ENCODE data around the gene NF1.

The NF1 gene

GRCh38 chr17:31391496-31391949 is 296.7 kb downstream of the NF1 start, which contains the start of gene RAB11FIP4:
Gene RAB11FIP4, plus strand, starts transcription at chr17:31391675. Its CDS starts 178 bp downstream, at chr17:31391853.
- DNase-seq = no peak

GRCh38 chr17:31392002-31392855 is 297.5 kb downstream of the NF1 start:
- DNase-seq = no peak

- DNase-seq = no peak
Measured at GRCh38 chr17:31392856-31393748, 298.3 kb downstream of the NF1 start.

- DNase-seq = no peak
Measured at GRCh38 chr17:31393749-31394146, 299.0 kb downstream of the NF1 start.

GRCh38 chr17:31394544-31394943 is 299.8 kb downstream of the NF1 start:
- DNase-seq = no peak

GRCh38 chr17:31397256-31397939 is 302.6 kb downstream of the NF1 start:
- DNase-seq = no peak

- no peak for DNase-seq
Measured at GRCh38 chr17:31398381-31399311, 303.9 kb downstream of the NF1 start.

GRCh38 chr17:31400481-31400950 is 305.7 kb downstream of the NF1 start:
- no peak for DNase-seq

GRCh38 chr17:31401456-31402254 is 306.9 kb downstream of the NF1 start:
- no peak for DNase-seq

- DNase-seq = no peak
Measured at GRCh38 chr17:31404028-31404949, 309.5 kb downstream of the NF1 start.

- DNase-seq = no peak
Measured at GRCh38 chr17:31405890-31406371, 311.2 kb downstream of the NF1 start.

GRCh38 chr17:31408586-31408985 is 313.8 kb downstream of the NF1 start:
- no peak for DNase-seq

- DNase-seq = no peak
Measured at GRCh38 chr17:31411707-31412285, 317.0 kb downstream of the NF1 start.

GRCh38 chr17:31412511-31412910 is 317.7 kb downstream of the NF1 start:
- no peak for DNase-seq

GRCh38 chr17:31413081-31413799 is 318.5 kb downstream of the NF1 start:
- no peak for DNase-seq

- no peak for DNase-seq
Measured at GRCh38 chr17:31413874-31414549, 319.2 kb downstream of the NF1 start.

- no peak for DNase-seq
Measured at GRCh38 chr17:31414550-31414918, 319.8 kb downstream of the NF1 start.

- DNase-seq = no peak
Measured at GRCh38 chr17:31415004-31415454, 320.3 kb downstream of the NF1 start.

Measured in activated T-cell treated with anti-CD3 and anti-CD28 coated beads for 4 hours (primary cell).